ENCODE results near the gene DENND1B. TPM values are rescaled to one million over a fixed set of nuclear protein-coding genes. Genes with fewer than 3 reads are reported as not detected.

Gene DENND1B
- total RNA-seq, 2 experiments from 2014 or later, result 10.8 to 12.7 TPM

DNA sequence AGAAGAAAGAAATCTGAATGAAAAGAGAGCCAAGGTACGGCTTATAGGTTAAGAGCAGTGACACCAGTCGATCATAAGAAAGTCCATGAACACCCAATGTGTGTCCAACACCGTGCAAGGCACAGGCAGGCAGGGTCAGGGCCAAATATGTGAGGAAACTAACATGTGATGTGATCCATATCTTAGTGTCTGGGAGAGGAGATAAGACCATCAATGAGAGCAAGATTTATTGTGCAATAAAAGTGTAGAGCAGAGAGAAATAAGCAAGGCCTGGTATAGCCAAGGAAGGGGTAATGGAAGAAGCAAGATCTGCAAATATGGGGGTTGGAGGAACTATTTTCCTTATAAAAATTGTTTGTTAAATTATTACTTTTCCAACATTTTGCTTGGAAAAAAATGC lies 308.5 kb downstream of the DENND1B start:
- TF ChIP-seq, protein P1, sequence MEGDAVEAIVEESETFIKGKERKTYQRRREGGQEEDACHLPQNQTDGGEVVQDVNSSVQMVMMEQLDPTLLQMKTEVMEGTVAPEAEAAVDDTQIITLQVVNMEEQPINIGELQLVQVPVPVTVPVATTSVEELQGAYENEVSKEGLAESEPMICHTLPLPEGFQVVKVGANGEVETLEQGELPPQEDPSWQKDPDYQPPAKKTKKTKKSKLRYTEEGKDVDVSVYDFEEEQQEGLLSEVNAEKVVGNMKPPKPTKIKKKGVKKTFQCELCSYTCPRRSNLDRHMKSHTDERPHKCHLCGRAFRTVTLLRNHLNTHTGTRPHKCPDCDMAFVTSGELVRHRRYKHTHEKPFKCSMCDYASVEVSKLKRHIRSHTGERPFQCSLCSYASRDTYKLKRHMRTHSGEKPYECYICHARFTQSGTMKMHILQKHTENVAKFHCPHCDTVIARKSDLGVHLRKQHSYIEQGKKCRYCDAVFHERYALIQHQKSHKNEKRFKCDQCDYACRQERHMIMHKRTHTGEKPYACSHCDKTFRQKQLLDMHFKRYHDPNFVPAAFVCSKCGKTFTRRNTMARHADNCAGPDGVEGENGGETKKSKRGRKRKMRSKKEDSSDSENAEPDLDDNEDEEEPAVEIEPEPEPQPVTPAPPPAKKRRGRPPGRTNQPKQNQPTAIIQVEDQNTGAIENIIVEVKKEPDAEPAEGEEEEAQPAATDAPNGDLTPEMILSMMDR (IDR thresholded peaks at IDR 0.05), result no peak
- Mint-ChIP-seq H3K9me3 (no peaks in the 10 kb centered on the region), H3K4me1 (ENCODE audit: low read depth) (no peaks in the 10 kb centered on the region), H3K36me3 (ENCODE audit: low read depth) (no peaks in the 10 kb centered on the region), H3K4me3 (no peak overlapping the region), H3K27me3 (peaks cover 2% of the 10 kb centered on the region), H3K27ac (no peak overlapping the region)
- POLR2A ChIA-PET, result no interaction called here
- intact Hi-C loops (cut with micrococcal nuclease), result no loop called here
- CTCF ChIA-PET, result no interaction called here
- no peak for ATAC-seq
- DNase-seq, result no peak

DNA sequence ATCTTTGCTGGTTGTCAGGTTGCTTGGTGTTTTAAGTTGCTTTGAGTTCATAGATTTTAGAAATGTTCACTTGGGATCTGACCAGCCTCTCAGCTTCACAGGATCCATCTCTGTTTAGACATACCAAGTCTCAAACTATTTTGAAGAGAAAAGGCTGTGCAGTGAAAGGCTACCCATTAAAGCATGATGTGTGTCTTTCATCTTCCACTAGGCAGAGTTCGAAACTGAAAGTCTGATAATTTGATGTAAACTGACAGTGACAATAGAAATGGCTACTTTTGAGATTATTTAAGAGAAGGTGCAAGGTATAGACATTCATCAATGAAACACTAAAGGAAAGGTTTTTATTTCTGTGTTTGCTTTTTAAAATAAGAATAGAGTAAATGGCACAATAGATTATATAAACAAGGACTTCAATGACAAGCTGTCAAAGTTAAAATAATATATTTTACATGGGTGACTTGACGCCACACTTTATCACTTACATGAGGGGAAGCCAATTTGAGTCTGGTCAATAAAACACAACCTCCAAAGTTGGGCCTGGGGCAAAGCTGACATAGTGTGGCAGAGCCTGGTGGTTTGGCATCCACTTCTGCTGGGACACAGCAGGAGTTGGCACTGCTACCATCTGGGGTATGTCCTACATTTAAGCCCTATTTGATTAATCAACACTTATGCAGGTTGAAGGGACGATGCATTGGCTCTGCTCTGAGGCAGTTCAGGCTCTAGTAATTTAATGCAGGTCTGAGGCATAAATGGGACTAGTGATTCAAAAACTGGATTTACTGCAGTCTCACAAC lies 309.6 kb downstream of the DENND1B start:
- Mint-ChIP-seq H3K27ac (no peak overlapping the region), H3K9me3 (no peaks in the 10 kb centered on the region), H3K4me1 (ENCODE audit: low read depth) (no peaks in the 10 kb centered on the region), H3K27me3 (peaks cover 2% of the 10 kb centered on the region), H3K4me3 (no peak overlapping the region), H3K36me3 (ENCODE audit: low read depth) (no peaks in the 10 kb centered on the region)
- DNase-seq, result no peak
- intact Hi-C loops (cut with micrococcal nuclease), result no loop called here
- TF ChIP-seq, protein P1 (IDR thresholded peaks at IDR 0.05), result no peak
- CTCF ChIA-PET, result no interaction called here
- POLR2A ChIA-PET, result interaction anchor here (0.7 kb wide), 1 partner anchor 282 kb away, joined by 3 read pairs; no protein-coding TSS in a partner anchor
- no peak for ATAC-seq

DNA sequence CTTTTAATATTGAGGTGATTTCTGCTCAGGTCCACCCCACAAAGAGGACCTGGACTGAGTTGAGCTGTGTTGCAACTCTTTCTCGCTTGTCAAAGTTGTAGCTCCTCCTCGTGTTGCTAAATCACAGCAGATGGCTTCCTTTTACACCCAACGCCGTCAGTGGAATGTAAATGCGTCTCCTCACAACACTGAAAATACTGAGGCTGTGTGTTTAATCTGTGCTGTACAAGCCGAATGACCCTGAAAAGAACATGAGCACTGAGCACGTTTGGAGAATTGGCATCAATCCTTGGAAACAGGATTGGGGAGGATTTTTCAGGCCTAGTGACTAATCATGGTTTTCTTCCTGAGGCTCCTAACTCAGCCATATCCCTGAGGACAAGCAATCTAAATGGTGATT lies 311.2 kb downstream of the DENND1B start:
- DNase-seq (no peak), ATAC-seq (no peak)
- Mint-ChIP-seq H3K27me3 (no peaks in the 10 kb centered on the region), H3K36me3 (ENCODE audit: low read depth) (no peaks in the 10 kb centered on the region), H3K4me3 (no peak overlapping the region), H3K4me1 (ENCODE audit: low read depth) (no peaks in the 10 kb centered on the region), H3K27ac (no peak overlapping the region), H3K9me3 (no peaks in the 10 kb centered on the region)
- TF ChIP-seq, protein P1 (IDR thresholded peaks at IDR 0.05), result no peak
- intact Hi-C loops (cut with micrococcal nuclease), result no loop called here
- POLR2A ChIA-PET, result interaction anchor here (0.6 kb wide), 1 partner anchor 12 kb away, joined by 3 read pairs; no protein-coding TSS in a partner anchor
- CTCF ChIA-PET, result no interaction called here

DNA sequence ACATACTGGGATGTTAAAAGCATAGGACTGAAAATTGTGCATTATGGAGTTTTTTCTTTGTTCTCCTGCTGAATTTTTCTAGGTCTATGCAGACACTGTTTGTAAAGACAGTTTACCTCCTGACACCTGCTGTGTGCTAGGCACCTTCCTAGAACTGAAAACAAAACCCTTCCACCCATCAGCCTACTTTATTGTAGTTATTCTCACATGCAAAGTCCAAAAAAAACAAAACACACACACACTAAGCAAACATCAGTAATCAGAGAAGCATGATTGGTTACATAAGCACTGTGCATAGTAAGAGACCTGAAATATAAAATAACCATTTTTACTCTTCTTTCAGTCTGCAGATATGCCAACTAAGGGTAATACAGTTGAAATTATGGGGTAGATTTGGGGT lies 312.1 kb downstream of the DENND1B start:
- H3K9me3 Mint-ChIP-seq, result no peaks in the 10 kb centered on the region
- H3K4me1 Mint-ChIP-seq (ENCODE audit: low read depth), result no peaks in the 10 kb centered on the region
- ATAC-seq (no peak), DNase-seq (no peak)
- ChIA-PET POLR2A (no interaction called here), CTCF (interaction anchor here (1.6 kb wide), 1 partner anchor 71 kb away, joined by 3 read pairs; no protein-coding TSS in a partner anchor)
- intact Hi-C loops (cut with micrococcal nuclease), result no loop called here
- no peaks in the 10 kb centered on the region for H3K27me3 Mint-ChIP-seq
- no peak overlapping the region for H3K27ac Mint-ChIP-seq
- TF ChIP-seq, protein P1 (IDR thresholded peaks at IDR 0.05), result no peak
- no peak overlapping the region for H3K4me3 Mint-ChIP-seq
- H3K36me3 Mint-ChIP-seq (ENCODE audit: low read depth), result no peaks in the 10 kb centered on the region

DNA sequence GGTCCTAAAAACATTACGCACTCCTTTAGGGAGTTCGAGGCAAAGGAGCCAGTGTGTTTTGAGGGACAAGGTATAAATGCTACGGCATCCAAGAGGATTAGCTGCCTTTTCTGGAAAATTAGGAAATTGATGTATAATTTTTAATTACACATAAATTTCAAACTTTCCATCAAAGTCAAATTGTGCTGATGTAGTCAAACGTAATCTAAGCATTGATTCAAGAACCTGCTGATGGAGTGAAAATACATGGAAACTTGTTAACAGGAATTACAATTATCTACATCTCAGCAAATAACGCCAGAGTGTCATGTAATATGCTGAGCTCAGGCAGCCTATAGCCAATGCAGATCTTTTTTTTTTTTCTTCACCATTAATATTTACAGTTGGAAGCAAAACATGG lies 312.7 kb downstream of the DENND1B start:
- Mint-ChIP-seq H3K4me1 (ENCODE audit: low read depth) (no peaks in the 10 kb centered on the region), H3K9me3 (no peaks in the 10 kb centered on the region), H3K27me3 (no peaks in the 10 kb centered on the region), H3K27ac (no peak overlapping the region), H3K4me3 (no peak overlapping the region), H3K36me3 (ENCODE audit: low read depth) (no peaks in the 10 kb centered on the region)
- intact Hi-C loops (cut with micrococcal nuclease), result no loop called here
- DNase-seq (no peak), ATAC-seq (no peak)
- ChIA-PET CTCF (interaction anchor here (1.6 kb wide), 1 partner anchor 70 kb away, joined by 3 read pairs; no protein-coding TSS in a partner anchor), POLR2A (no interaction called here)
- TF ChIP-seq, protein P1 (IDR thresholded peaks at IDR 0.05), result no peak
